HepG2 (cell line): ENCODE measurements around the gene SEMA3G. TPM values are rescaled to one million over a fixed set of nuclear protein-coding genes. Genes with fewer than 3 reads are reported as not detected.

Experiments
- ARID4A ChIP-seq: sonication (generic); formaldehyde crosslinking; IDR thresholded peaks from 2 replicates; pipeline ENCODE4 v1.5.0; 2020; ENCODE audit warnings: mild to moderate bottlenecking, missing genetic modification reagents, borderline replicate concordance
- CC2D1A ChIP-seq: sonication (generic); formaldehyde crosslinking; IDR thresholded peaks from 2 replicates; pipeline ENCODE4 v1.8.1; 2023; ENCODE audit warnings: mild to moderate bottlenecking, missing genetic modification reagents
- DNMT1 ChIP-seq: sonication (generic); formaldehyde crosslinking; IDR thresholded peaks from 2 replicates; pipeline ENCODE4 v1.5.1; 2020; ENCODE audit warnings: mild to moderate bottlenecking, missing genetic modification reagents
- ETV6 ChIP-seq: sonication (generic); formaldehyde crosslinking; conservative IDR thresholded peaks from 2 replicates; pipeline ENCODE4 v1.4.0; 2020; ENCODE audit warnings: missing genetic modification reagents
- HINFP ChIP-seq: sonication (generic); formaldehyde crosslinking; IDR thresholded peaks from 2 replicates; pipeline ENCODE4 v1.4.0; 2020; ENCODE audit warnings: low read depth, mild to moderate bottlenecking, missing genetic modification reagents
- KMT2A ChIP-seq: sonication (generic); formaldehyde crosslinking; IDR thresholded peaks from 2 replicates; pipeline ENCODE4 v1.4.0; 2020; ENCODE audit warnings: missing genetic modification reagents
- NFATC3 ChIP-seq: sonication (generic); formaldehyde crosslinking; IDR thresholded peaks from 2 replicates; pipeline ENCODE4 v1.5.1; 2020; ENCODE audit warnings: mild to moderate bottlenecking, missing genetic modification reagents
- POGZ ChIP-seq: sonication (generic); formaldehyde crosslinking; IDR thresholded peaks from 2 replicates; pipeline ENCODE4 v1.4.0; 2020; ENCODE audit warnings: mild to moderate bottlenecking, missing genetic modification reagents
- RAD51 ChIP-seq: fragments of 450-650 bp; IDR thresholded peaks from 2 replicates; pipeline ENCODE4 v1.6.1; 2016; ENCODE audit warnings: borderline replicate concordance
- ZBTB39 ChIP-seq: sonication (generic); formaldehyde crosslinking; IDR thresholded peaks from 2 replicates; pipeline ENCODE4 v1.5.0; 2020; ENCODE audit warnings: missing genetic modification reagents
- ZBTB7B ChIP-seq: sonication (generic); formaldehyde crosslinking; IDR thresholded peaks from 2 replicates; pipeline ENCODE4 v1.4.0; 2020; ENCODE audit warnings: missing genetic modification reagents
- ZFP36L1 ChIP-seq: sonication (generic); formaldehyde crosslinking; IDR thresholded peaks from 2 replicates; pipeline ENCODE4 v1.8.0; 2022; ENCODE audit warnings: mild to moderate bottlenecking, missing genetic modification reagents, moderate library complexity
- ZNF280D ChIP-seq: sonication (generic); formaldehyde crosslinking; IDR thresholded peaks from 2 replicates; pipeline ENCODE4 v1.5.1; 2020; ENCODE audit warnings: mild to moderate bottlenecking, missing genetic modification reagents
- ZNF451 ChIP-seq: sonication (generic); formaldehyde crosslinking; IDR thresholded peaks from 2 replicates; pipeline ENCODE4 v1.5.0; 2020; ENCODE audit warnings: mild to moderate bottlenecking, missing genetic modification reagents
- ZNF468 ChIP-seq: sonication (generic); formaldehyde crosslinking; IDR thresholded peaks from 2 replicates; pipeline ENCODE4 v1.8.0; 2022; ENCODE audit warnings: mild to moderate bottlenecking, moderate library complexity, missing genetic modification reagents
- ZNF652 ChIP-seq: IDR thresholded peaks from 2 replicates; pipeline ENCODE4 v1.6.1; 2016; ENCODE audit warnings: low read depth, borderline replicate concordance
- ZNF691 ChIP-seq: sonication (generic); formaldehyde crosslinking; IDR thresholded peaks from 2 replicates; pipeline ENCODE4 v1.4.0; 2020; ENCODE audit warnings: missing genetic modification reagents, low read depth, mild to moderate bottlenecking, borderline replicate concordance
- polyA plus RNA-seq, 8 experiments: library from polyadenylated mRNA; depleted of rRNA in 3 of 8; stranded (reverse) in 7 of 8; unstranded in 1 of 8; fragments of >200 nt; fragmentation: Illumina TruSeq in 4 of 8; extraction: Trizol in 4 of 8; gene quantifications; 2 replicates each; pipeline versions ENCODE4 v1.2.1 to v1.2.3, GENCODE V29; 2011 to 2016; ENCODE audit warnings: low read depth in 4 of 8, missing spikeins in 1 of 8, mixed read lengths in 1 of 8; ENCODE audit not compliant: insufficient read depth in 1 of 8
- total RNA-seq, 5 experiments: library from RNA; depleted of rRNA; stranded (reverse); fragments of >200 nt; fragmentation: Illumina TruSeq; extraction: Trizol; gene quantifications; 2 replicates each; pipeline ENCODE4 v1.2.3, GENCODE V29; 2016; ENCODE audit warnings: low read depth in 1 of 5

Gene SEMA3G
- total and polyA plus RNA-seq, 2 of the 13 experiments (the other 11 are each of a cell fraction or from before 2014, with no cell fraction given), result 6.1 to 8.3 TPM

GRCh38 chr3:52444860-52445793, at the start of gene SEMA3G (continued):
- TF ChIP-seq HINFP (CRISPR knock-in tag) (no peak), CC2D1A (CRISPR knock-in tag) (no peak), KMT2A (no peak), RAD51 (no peak), ZNF451 (CRISPR knock-in tag) (no peak; the same call in 1 of the 2 replicates), ZNF652 (no peak), ARID4A (peak; percentile 55; the same call in 1 of the 2 replicates), POGZ (CRISPR knock-in tag) (no peak), NFATC3 (CRISPR knock-in tag) (no peak), ZFP36L1 (peak; percentile 87; the same call in 1 of the 2 replicates), ZNF468 (CRISPR knock-in tag) (no peak), DNMT1 (CRISPR knock-in tag) (0 out of 2 replicates have a peak, but pooled peaks have one; percentile 34), ETV6 (no peak), ZBTB39 (CRISPR knock-in tag) (no peak), ZBTB7B (CRISPR knock-in tag) (no peak), ZNF691 (CRISPR knock-in tag) (no peak), ZNF280D (CRISPR knock-in tag) (no peak)
